ENCODE measurements around the gene SORCS3.

The SORCS3 gene

DNA sequence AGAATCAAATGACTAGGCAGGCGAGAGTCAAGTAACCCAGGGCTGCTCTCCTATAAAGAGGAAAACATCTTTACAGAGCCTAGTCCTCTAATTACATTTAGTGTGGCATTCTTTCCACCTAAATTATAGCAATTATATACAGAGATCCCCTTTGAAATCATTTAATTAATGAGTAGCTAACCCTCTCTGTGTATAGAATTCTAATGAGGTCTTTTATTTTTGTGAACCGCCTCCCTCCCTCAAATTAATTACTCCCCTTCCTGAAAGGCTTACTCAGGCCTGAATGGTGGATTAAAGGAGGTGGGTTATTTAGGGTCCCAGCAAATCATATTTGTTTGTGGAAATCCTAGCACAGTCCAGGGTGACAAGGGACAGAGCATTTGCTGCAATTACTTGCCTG lies 551.8 kb downstream of the SORCS3 start:
- TF ChIP-seq, protein P1, sequence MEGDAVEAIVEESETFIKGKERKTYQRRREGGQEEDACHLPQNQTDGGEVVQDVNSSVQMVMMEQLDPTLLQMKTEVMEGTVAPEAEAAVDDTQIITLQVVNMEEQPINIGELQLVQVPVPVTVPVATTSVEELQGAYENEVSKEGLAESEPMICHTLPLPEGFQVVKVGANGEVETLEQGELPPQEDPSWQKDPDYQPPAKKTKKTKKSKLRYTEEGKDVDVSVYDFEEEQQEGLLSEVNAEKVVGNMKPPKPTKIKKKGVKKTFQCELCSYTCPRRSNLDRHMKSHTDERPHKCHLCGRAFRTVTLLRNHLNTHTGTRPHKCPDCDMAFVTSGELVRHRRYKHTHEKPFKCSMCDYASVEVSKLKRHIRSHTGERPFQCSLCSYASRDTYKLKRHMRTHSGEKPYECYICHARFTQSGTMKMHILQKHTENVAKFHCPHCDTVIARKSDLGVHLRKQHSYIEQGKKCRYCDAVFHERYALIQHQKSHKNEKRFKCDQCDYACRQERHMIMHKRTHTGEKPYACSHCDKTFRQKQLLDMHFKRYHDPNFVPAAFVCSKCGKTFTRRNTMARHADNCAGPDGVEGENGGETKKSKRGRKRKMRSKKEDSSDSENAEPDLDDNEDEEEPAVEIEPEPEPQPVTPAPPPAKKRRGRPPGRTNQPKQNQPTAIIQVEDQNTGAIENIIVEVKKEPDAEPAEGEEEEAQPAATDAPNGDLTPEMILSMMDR (IDR thresholded peaks at IDR 0.05; ENCODE audit: low read depth, low read length) = no peak
- in situ Hi-C loops (cut with HindIII; ENCODE audit: low sequenced_read_pairs) = no loop called here
- no peak for DNase-seq (ENCODE audit: low read depth, low spot score)
- no peak overlapping the region for H3K4me3 ChIP-seq (ENCODE audit: low read depth, low read length)

DNA sequence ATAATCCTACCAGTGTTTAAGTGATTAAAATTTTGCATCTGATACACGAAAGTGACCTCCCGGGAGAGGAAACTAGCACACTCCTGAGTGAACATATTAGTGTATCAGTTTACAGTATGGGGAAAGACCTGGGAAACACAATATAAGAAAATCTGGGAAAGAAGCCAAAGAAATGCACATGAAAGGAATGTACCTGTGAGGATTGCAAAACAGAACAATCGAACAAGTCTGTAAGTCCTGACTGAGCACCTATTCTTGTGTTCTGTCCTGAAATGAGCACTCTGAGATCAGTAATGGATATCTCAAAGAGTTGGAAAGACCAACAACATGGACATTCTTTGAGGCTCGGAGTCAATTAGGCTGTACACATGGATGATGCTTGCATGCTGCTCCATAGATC lies 554.7 kb downstream of the SORCS3 start:
- DNase-seq (ENCODE audit: low read depth, low spot score) = no peak
- in situ Hi-C loops (cut with HindIII; ENCODE audit: low sequenced_read_pairs) = no loop called here
- TF ChIP-seq, protein P1 (IDR thresholded peaks at IDR 0.05; ENCODE audit: low read depth, low read length) = no peak
- H3K4me3 ChIP-seq (ENCODE audit: low read depth, low read length) = no peak overlapping the region

DNA sequence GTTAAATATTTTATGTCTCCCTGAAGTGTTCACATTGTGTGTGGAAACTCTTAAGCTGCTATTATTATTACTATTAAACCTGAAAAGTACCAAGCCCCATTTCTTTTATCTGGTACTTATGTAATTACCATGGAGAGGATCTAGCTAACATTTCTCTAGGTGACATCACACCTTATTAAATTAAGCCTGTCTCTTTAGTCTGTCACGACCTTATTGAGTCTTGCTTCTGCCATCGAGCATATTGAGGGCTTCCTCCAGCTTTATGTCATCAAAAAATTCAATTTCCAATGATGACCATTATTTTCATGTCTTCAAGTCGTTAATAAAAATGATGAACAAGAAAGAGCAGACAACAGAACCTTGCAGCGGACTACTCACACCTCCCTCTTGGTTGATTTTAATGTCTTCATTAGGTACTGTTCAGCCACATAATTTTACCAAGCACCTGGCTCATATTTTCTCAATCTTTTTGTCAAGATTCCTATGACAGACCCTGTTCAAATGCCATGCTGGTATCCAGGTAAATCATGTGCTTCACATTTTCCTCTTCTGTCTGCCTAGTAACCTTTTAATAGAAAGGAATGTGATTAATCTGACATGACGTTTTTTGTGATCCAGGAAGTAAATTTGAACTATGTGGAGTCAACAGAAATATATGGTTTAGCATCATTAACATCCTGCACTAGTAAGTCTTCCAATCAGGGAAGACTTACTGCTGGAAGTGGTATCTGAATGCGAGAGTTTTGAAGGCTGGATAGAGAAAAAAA lies 556.7 kb downstream of the SORCS3 start:
- no peak for DNase-seq (ENCODE audit: low read depth, low spot score)
- TF ChIP-seq, protein P1 (IDR thresholded peaks at IDR 0.05; ENCODE audit: low read depth, low read length) = no peak
- H3K4me3 ChIP-seq (ENCODE audit: low read depth, low read length) = no peak overlapping the region
- in situ Hi-C loops (cut with HindIII; ENCODE audit: low sequenced_read_pairs) = no loop called here

DNA sequence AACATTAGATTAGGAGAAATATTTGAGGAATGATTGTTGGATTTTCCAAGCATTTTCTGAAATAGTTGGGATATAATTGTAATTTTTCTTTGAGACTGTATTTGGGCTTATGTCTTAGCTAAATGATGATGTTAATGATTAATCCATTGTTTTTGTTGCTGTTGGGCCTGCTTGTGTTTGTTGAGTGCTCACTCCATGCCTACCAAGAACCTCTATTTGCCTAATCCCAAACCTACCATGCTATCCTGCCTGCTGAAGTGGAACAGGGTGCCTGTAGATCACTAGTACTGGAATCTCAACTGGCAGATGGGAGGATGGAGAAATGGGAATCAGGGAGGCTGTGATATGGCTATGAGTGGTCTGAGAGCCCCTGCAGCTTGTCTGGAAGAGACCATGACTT lies 565.5 kb downstream of the SORCS3 start:
- H3K4me3 ChIP-seq (ENCODE audit: low read depth, low read length) = no peak overlapping the region
- in situ Hi-C loops (cut with HindIII; ENCODE audit: low sequenced_read_pairs) = no loop called here
- TF ChIP-seq, protein P1 (IDR thresholded peaks at IDR 0.05; ENCODE audit: low read depth, low read length) = no peak
- no peak for DNase-seq (ENCODE audit: low read depth, low spot score)

DNA sequence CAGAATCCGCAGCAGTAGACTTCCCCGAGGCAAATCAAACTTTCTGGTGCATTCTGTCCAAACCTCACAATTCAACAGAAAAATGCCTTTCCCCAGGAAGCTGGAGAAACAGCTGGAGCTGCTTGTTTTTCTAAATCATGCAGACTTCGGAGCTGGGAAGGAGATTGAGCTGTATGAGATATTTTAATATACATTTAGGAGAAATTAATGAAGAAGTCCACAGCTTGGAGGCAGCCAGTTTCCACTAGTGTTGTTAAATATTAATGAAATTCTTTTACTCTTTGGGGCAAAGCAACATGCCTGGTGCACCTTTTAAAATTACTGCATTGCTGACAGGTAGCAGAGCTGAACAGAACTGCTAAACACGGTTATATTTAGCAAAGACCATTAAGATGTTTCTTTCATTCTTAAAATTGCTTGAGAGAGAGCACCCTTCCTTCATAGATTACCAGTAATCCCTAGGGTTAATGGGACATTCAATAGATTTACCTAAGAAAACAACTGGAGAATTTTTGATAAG lies 566.4 kb downstream of the SORCS3 start:
- TF ChIP-seq, protein P1 (IDR thresholded peaks at IDR 0.05; ENCODE audit: low read depth, low read length) = no peak
- in situ Hi-C loops (cut with HindIII; ENCODE audit: low sequenced_read_pairs) = no loop called here
- DNase-seq (ENCODE audit: low read depth, low spot score) = no peak
- no peak overlapping the region for H3K4me3 ChIP-seq (ENCODE audit: low read depth, low read length)

DNA sequence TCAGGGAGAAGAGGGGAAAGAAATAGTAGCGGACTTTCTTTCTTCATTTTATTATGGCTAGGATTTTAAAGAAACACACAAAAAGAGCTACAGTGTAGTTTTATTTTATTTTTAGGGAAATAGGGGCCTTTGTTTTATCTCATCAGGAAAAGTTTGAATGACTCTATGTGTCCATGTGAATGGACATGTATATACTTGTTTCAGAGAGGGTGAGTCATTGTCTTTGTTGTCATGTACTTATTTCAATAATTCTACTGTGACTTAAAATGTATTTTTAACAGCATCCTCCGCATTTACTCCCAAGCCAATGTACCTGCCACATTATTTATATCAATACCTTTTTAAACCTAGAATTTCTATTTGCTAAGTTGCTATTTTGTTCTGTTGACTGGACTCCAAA lies 569.5 kb downstream of the SORCS3 start:
- TF ChIP-seq, protein P1 (IDR thresholded peaks at IDR 0.05; ENCODE audit: low read depth, low read length) = no peak
- DNase-seq (ENCODE audit: low read depth, low spot score) = no peak
- H3K4me3 ChIP-seq (ENCODE audit: low read depth, low read length) = no peak overlapping the region
- in situ Hi-C loops (cut with HindIII; ENCODE audit: low sequenced_read_pairs) = no loop called here

Data from astrocyte of the spinal cord (primary cell).